ENCODE data around the gene SSC5D. TPM values are rescaled to one million over a fixed set of nuclear protein-coding genes. Genes with fewer than 3 reads are reported as not detected.
"Not testable (repeated sequence)": the region's sequence is repeated elsewhere in the genome, so short reads cannot be mapped to it uniquely, and the experiment has no call there.

The SSC5D gene
- total RNA-seq, 1 donor from 2014 or later = 0.31 TPM

- DNase-seq = peak; percentile 88
Observed at GRCh38 chr19:55503502-55504251, 15.4 kb downstream of the SSC5D start.

- DNase-seq = no peak
Observed at GRCh38 chr19:55504252-55504603, 16.0 kb downstream of the SSC5D start.

- DNase-seq = no peak
Observed at GRCh38 chr19:55504981-55505380, 16.7 kb downstream of the SSC5D start.

DNA sequence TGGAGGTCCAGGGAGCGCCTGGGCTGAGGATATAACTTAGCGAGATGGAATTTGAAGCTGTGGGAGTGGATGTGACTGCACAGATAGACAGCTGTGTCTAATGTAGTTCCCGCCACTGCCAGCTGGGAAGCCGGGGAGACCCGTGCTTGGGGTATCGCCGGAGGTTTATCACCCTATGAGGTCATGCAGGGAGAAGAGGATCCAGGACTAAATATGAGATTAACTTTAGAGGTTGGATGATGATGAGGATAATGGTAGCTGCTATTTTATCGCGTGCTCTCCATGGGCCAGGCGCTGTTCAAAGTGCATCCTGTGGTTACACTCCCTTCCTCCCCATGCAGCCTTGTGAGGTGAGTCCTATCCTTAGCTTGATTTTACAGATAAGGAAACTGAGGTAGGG is 19.9 kb downstream of the SSC5D start:
- no peak for DNase-seq

GRCh38 chr19:55516878-55517620 is 28.8 kb downstream of the SSC5D start:
- peak; percentile 91 for DNase-seq

- DNase-seq = no peak
Observed at GRCh38 chr19:55519451-55520311, 31.4 kb downstream of the SSC5D start.

DNA sequence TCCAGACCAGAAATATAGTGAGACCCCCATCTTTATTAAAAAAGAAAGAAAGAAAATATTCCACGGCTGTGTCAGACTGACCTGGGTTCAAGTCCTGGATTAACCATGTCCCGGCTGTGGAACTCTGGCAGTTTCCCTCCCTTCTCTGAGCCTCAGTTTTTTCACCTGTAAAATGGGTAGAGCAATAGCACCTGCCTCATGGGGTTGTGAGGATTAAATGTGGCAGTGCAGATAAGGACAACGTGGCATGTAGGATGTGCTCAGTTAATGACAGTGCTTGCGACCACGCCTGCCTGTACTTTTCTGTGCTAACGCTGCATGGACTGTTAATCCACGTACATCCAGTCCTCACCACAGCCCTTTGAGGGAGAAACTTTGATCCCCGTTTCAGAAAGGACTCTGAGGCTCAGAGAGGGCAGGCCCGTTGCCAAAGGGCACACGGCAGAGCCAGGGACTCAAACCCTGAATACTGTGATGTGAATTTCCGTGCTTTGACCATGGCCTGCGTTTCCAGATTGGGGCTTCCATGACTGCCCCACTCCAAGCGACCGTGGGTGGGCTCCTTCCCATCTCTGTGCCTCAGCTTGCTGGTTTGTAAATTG is 32.6 kb downstream of the SSC5D start:
- no peak for DNase-seq

GRCh38 chr19:55525289-55526101 is 37.3 kb downstream of the SSC5D start:
- DNase-seq = no peak

DNA sequence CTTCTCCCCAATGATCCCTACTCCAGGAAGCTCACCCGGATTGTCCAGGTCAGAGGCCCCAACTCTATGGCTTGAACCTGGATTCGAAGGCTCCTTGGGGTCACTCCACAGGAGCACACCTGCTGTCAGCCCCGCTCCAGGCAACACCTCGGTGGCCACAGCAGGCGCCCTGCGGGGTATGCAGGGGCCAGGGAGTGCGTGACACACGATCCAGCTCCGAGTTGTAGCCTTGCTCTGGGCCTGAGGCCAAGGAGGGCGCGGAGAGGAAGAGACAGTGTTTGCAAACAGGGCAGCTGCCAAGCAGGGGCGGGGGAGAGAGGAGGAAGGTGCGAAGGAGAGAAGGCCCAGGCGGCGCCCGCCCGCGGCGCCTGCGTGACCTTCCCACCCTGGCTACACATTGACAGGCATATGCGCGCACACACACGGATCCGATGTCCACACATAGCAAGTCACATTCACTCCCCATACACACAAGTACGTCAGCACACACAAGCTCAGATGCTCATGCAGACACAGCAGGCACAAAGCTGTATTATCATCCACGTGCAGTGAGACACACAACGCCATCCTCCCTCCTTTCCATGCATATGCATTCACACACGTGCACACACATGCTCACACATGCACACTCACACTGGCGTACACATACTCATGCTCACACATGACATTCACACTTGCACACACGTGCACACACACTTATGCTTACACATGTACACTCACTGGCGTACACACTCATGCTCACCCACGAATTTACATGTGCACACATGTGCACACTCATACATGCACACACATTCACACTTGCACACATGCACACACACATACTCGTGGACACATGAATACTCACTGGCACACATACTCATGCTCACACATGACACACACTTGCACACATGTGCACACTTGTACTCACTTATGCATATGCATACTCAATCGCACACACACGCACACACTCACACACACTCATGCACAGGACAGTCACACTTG is 38.3 kb downstream of the SSC5D start:
- DNase-seq = no peak

GRCh38 chr19:55527197-55528029 is 39.2 kb downstream of the SSC5D start:
- DNase-seq = no peak

DNA sequence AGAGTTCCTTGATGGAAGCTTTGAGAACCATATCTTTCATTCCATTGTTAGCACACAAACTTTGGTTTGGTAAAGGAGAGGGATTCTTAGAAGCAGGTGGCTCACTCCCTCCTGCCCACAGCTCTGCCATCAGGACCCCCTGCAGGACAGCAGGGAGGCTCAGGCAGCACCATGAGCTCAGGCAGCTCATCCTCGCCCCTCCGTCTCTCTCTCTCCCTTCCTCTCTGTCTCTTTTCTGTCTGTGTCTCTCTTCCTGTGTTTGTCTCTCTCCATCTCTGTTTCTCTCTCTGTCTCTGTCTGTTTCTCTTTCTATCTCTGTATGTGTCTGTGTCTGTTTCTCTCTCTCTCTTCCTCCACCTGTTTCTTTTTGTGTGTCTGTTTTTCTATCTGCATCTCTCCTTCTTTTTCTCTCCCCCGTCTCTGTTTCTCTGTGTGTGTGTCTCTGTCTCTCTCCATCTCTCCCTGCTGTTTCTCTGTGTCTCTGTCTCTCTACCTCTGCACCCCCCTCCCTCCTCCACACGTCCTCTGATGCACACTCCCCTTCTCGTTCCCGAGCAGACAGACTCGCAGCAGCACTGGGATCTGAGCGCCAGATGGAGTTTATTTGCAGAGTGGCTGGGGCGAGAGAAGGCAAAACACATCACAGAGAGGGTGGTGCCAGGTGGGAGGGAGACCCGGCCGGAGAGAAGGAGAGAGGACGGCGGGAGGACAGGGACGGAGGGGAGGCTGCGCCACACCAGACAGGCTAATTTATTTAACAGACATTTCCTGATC is 40.0 kb downstream of the SSC5D start:
- no peak for DNase-seq

DNA sequence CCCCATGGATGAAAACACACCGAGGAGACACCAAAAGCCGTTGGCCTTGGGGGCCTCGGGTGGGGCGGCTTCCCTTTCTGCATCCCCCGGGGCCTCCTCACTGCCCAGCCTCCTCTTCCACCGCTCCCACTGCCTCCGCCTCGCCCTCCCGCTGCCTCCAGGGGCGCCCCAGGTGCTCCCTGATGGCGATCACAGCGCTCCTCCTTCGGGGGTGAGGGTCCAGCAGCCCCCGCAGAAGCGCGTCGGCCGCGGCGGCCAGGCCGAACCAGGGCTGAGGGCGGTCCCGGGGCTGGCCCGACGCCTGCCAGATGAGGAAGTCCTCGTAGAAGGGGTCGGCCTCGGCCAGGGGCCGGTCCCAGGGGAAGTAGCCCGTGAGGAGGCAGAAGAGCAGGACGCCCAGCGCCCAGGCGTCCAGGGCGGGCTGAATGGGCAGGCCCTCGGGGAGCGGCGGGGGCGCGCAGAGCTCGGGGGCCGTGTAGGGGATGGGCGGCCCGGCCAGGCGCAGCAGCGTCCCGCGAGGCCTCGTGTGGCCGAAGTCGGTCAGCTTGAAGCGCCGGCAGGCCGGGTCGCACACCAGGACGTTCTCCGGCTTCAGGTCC is 41.5 kb downstream of the SSC5D start:
- DNase-seq = no peak

GRCh38 chr19:55530996-55531395 is 42.8 kb downstream of the SSC5D start:
- DNase-seq = no peak

GRCh38 chr19:55534280-55534679 is 46.0 kb downstream of the SSC5D start:
- not testable (repeated sequence) for DNase-seq

DNA sequence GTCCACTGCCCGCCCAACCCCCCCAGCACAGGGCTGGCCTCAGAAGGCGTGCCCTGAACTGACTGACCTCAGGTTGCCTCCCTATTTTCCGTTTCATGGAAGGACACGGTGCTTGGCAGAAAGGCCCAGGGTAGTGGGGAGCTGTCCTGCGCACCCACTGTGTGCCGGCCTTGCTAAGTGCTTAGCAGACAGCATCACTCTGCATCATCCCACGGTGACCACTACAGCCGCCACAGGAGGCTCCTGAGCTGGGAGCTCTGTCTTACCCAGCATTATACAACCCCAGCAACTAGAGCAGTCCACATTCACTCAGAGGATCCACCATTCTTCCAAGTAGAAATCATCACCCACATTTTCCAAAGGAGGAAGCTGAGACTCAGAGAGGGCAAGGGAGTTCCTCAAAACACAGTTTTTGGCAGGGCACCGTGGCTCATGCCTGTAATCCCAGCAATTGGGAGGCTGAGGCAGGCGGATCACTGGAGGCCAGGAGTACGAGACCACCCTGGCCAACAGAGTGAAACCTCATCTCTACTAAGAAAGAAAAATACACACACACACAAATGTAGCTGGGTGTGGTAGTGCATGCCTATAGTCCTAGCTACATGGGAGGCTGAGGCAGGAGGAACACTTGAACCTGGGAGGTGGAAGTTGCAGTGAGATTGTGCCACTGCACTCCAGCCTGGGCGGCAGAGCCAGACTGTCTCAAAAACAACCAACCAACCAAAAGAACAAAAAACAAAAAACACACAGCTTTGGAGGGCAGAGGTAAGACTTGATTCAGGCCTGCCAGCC is 47.1 kb downstream of the SSC5D start:
- DNase-seq = no peak

GRCh38 chr19:55535965-55536350 is 47.7 kb downstream of the SSC5D start:
- no peak for DNase-seq

DNA sequence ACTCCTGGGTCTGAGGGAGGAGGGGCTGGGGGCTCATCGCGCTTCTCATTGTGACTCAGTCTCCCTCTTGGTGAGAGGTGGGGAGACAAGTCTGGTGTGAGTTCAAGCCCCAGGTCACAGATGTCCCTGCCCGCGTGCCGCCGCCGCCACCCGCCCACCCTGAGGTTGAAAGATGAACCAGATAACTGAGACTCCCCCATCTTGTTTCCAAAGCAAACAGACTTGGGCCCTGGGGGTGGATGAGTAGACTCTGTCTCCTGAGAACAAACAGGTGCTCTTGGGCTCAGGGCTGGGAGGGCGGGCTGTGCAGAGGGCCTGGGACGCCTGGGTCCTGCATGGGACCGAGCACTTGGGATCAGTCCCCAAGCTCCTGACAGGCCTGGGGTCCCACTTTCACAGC is 48.1 kb downstream of the SSC5D start:
- no peak for DNase-seq
